RWPE1 (cell line): Measurements from ENCODE around the gene CCDC102B.

Experiments used
- CTCF ChIA-PET: fragments of 350-600 bp; sonication (Branson Sonifier 250); formaldehyde crosslinking; extraction: SDS; loops from one replicate; lab custom pipeline; 2021; lab: Yijun Ruan, JAX
- POLR2A ChIA-PET: fragments of 400-600 bp; formaldehyde crosslinking; extraction: SDS; loops from one replicate; lab custom pipeline; 2020; ENCODE audit warnings: antibody characterized with exemption; ENCODE audit not compliant: low non-redundant PET; lab: Yijun Ruan, JAX
- DNase-seq: peaks from one replicate; pipeline ENCODE4 v3.0.0; 2012; ENCODE audit warnings: low spot score
- H3K27ac ChIP-seq: fragments of 450-650 bp; 2 replicates; pipeline ENCODE4 v1.5.1; 2017
- TF ChIP-seq, protein P1 (sequence below): fragments of 450-650 bp; conservative IDR thresholded peaks from 2 replicates; pipeline ENCODE4 v1.5.1; 2017; ENCODE audit warnings: low read depth, mild to moderate bottlenecking

The CCDC102B gene

DNA sequence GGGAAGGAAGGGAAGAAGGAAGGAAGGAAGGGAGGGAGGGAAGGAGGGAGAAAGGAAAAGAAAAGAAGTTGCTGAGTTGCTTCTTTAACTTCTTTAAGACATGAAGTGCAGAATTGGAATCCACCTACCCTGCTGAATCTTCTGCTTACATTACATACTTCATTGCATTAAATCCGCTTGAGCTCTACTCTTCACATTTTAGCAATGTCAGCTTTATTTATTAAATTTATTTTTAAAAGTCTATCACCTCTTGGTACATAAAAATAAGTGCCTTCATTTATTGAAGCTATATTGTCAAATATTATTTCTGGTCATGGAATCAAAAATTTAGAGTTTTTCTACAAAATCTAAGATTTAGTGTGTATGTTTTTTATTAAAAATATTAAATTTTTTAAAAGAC, 284.6 kb downstream of the CCDC102B start:
- POLR2A ChIA-PET: no interaction called here
- no peak for DNase-seq
- H3K27ac ChIP-seq: no peak overlapping the region
- CTCF ChIA-PET: interaction anchor here (0.6 kb wide), 1 partner anchor 1227 kb away, joined by 3 read pairs; no protein-coding TSS in a partner anchor
- TF ChIP-seq, protein P1, sequence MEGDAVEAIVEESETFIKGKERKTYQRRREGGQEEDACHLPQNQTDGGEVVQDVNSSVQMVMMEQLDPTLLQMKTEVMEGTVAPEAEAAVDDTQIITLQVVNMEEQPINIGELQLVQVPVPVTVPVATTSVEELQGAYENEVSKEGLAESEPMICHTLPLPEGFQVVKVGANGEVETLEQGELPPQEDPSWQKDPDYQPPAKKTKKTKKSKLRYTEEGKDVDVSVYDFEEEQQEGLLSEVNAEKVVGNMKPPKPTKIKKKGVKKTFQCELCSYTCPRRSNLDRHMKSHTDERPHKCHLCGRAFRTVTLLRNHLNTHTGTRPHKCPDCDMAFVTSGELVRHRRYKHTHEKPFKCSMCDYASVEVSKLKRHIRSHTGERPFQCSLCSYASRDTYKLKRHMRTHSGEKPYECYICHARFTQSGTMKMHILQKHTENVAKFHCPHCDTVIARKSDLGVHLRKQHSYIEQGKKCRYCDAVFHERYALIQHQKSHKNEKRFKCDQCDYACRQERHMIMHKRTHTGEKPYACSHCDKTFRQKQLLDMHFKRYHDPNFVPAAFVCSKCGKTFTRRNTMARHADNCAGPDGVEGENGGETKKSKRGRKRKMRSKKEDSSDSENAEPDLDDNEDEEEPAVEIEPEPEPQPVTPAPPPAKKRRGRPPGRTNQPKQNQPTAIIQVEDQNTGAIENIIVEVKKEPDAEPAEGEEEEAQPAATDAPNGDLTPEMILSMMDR: no peak

DNA sequence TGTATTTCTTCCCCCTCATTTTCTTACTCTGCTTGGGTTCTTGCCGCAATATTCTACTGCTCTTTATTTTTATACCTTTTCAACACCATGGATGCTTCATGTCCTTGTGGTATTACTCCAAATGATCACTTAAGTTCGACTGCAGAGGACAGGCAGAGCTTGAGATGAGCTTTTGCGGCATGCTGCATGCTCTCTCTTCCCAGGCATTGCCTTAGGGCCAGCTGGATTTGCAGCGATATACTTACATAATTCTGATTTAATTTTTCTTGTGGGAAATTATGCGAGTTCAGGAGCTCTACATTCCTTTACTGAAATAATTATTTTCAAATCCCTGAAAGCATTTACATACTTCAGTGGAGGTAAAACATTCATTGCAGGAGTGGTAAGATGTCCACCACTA, 288.1 kb downstream of the CCDC102B start:
- ChIA-PET CTCF (no interaction called here), POLR2A (no interaction called here)
- DNase-seq: no peak
- no peak overlapping the region for H3K27ac ChIP-seq
- TF ChIP-seq, protein P1: no peak

DNA sequence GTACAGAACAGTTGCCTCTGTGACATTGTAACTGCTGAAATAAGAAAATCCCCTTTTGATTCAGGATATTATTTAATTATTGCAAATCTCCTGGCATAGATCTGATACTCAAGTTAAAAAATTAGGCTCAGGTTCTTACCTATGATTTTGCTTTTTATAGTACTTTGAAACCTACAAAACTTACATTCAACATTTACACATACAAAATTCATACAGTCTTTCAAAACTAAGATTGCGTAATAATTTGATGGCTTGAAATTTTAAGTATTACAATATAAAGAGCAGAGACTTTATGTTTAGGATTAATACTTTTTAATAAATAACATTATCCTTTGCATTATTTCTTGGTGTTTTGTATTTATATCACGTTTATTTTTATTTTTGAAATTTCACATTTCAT, 291.1 kb downstream of the CCDC102B start:
- no peak overlapping the region for H3K27ac ChIP-seq
- ChIA-PET POLR2A (no interaction called here), CTCF (no interaction called here)
- TF ChIP-seq, protein P1: no peak
- DNase-seq: no peak

DNA sequence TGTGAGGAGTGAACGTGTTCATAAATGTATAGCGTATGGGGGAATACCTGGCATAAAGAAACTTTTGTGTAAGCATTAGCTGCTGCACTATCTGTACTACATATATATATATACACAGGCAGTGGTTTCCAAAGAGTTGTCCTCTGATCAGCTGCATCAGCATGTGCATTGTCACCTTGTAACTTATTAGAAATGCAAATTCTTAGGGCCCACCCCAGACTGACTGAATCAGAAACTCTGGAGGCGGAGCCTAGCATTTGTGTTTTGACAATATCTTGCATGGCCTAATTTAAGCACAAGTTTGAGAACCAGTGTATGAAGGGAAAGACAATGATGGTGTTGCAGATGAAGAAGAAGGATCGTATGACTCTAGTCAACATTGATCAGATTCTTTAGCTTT, 299.5 kb downstream of the CCDC102B start:
- no peak overlapping the region for H3K27ac ChIP-seq
- CTCF ChIA-PET: no interaction called here
- POLR2A ChIA-PET: no interaction called here
- no peak for DNase-seq
- TF ChIP-seq, protein P1: no peak

DNA sequence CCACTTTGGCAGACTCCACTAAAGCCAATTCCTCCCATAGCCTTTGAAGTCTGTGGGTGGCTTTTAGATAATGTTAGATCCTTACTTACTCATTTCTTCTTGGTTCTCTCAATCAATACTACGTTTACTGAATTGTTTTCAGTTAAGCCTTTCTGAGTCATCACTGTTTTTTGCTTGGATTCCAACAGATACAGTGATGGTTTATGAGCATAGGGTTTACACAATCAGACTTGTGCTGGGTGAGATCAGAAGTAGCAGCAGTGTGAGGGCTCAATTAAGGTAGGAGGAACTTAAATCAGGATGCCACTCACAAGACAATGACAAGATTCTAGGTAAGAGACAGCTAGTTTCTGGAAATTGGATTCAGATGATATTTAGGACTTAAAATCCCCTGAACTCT, 305.1 kb downstream of the CCDC102B start:
- CTCF ChIA-PET: no interaction called here
- TF ChIP-seq, protein P1: no peak
- no peak for DNase-seq
- H3K27ac ChIP-seq: no peak overlapping the region
- POLR2A ChIA-PET: no interaction called here
